ENCODE data around the gene TBC1D14.

DNA sequence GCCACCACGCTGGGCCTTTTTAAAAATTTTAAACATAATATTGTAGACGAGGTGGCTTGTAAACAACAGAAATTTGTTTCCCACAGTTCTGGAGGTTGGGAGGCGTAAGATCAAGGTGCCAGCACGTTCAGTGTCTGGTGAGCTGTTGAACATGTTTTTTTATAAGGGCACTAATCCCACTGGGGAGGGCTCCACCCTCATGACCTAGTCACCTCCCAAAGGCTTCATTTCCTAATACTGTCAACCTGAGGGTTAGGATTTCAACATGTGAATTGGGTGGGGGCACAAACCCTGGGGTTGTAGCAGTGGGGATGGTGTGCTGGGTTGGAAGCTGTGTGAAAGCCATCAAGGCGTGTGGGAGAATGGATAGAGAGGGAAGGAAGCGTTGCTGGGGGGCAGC lies 27.6 kb downstream of the TBC1D14 start:
- TF ChIP-seq ZNF274 (IDR thresholded peaks at IDR 0.05; ENCODE audit: low read depth, low read length) (no peak), YY1 (IDR thresholded peaks at IDR 0.05; ENCODE audit: insufficient read depth, insufficient read length) (no peak)
